Retina (tissue), 1 donor: ENCODE data around the gene CALM1.

Source experiments
- DNase-seq: peaks from one replicate; pipeline ENCODE4 v3.0.0-alpha.2; 2016

Gene CALM1

GRCh38 chr14:90396341-90397339 lies at the start of gene CALM1:
Gene CALM1, plus strand, starts transcription at chr14:90397029. Its CDS starts 202 bp downstream, at chr14:90397231.
- DNase-seq: peak; percentile 98

DNA sequence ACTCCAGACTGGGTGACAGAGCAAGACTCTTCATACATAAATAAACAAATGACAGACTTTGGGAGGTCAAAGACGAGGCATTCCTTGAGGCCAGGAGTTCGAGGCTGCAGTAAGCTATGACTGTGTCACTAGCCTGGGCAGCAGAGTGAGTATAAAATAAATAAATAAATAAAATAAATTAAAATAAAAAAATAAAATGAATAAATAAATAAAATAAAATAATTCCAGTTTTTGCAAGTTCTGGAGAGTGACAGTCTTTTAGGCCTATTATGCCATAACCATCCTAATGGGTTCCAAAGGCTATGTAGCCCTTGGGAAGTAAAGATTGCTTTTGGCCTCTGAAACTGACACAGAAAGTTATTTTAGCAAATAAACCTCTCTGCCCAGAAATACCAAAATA lies 48.6 kb upstream of the CALM1 start:
- no peak for DNase-seq

DNA sequence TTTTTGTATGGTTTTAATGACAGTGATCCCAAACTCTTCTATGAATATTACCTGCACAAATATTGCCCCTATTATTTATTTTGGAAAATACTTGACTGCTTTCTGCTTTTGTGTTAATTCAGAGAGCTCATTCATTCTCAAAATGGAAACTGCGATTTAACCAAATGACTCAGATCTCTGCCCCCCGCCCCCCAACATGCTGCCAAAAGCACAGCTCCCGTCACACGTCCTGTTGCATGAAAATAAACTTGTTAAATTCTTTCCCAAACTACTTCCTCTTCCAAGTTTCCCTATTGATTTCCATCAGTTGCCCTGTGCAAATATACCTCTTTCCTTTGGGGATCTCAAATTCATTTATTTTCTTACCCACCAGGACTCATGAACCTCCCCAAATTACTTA lies 47.1 kb upstream of the CALM1 start:
- DNase-seq: no peak

GRCh38 chr14:90354551-90355298 lies 42.1 kb upstream of the CALM1 start:
- DNase-seq: no peak

DNA sequence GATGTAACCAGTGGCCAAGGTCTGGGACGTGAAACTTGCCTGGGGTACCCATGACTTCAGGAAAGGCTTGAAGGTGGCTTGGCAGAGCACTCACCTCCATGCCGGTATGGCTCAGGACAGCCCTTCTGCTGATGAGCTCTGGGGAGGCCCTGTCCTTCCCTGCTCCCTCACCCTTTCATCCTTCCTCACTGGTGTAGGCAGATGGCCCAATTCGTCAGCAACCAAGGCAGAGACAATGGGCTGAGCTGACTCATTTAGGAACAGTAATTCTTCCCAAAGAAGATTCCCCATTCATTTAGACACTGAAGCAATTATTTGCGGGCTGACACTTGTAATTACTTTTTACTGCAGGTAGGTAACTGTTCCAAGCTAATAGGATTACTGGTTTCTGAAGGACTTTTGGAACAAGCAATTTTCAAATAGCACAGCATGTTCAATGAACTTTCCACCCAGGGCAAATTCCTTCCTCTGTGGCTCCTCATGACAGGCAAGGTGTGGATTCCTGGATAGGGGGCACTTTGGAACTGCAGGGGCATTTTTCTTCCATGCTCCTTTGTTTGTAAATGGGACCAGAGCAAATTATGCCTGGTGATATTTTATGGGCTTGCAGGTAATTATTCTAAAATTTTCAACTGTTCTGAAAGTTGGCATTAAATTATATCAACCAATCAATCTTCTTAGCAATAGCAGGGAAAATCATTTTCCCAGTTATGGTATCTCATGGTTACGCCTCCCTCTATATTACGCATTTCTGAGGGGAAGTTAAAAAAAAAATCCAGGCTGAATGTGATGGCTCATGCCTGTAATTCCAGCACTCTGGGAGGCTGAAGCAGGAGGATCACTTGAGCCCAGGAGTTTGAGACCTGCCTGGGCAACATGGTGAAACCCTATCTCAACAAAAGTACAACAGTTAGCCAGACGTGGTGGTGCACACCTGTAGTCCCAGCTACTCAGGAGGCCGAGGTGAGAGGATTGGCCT lies 41.0 kb upstream of the CALM1 start:
- DNase-seq: no peak

- DNase-seq: no peak
Measured at GRCh38 chr14:90356925-90357324, 39.9 kb upstream of the CALM1 start.

- DNase-seq: no peak
Measured at GRCh38 chr14:90358359-90358758, 38.5 kb upstream of the CALM1 start.

- no peak for DNase-seq
Measured at GRCh38 chr14:90361865-90362557, 34.8 kb upstream of the CALM1 start.

DNA sequence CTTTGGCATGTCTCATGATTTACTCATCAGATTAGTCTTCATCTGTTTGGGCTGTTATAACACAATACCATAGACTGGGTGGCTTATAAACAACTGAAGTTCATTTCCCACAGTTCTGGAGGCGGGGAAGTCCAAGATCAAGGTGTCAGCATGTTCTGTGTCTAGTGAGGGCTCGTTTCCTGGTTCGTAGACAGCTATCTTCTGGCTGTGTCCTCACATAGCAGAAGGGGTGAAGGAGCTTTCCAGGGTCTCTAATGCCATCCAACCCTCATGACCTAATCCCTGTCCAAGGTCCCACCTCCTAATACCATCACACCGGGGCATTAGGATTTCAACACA lies 34.3 kb upstream of the CALM1 start:
- DNase-seq: no peak

DNA sequence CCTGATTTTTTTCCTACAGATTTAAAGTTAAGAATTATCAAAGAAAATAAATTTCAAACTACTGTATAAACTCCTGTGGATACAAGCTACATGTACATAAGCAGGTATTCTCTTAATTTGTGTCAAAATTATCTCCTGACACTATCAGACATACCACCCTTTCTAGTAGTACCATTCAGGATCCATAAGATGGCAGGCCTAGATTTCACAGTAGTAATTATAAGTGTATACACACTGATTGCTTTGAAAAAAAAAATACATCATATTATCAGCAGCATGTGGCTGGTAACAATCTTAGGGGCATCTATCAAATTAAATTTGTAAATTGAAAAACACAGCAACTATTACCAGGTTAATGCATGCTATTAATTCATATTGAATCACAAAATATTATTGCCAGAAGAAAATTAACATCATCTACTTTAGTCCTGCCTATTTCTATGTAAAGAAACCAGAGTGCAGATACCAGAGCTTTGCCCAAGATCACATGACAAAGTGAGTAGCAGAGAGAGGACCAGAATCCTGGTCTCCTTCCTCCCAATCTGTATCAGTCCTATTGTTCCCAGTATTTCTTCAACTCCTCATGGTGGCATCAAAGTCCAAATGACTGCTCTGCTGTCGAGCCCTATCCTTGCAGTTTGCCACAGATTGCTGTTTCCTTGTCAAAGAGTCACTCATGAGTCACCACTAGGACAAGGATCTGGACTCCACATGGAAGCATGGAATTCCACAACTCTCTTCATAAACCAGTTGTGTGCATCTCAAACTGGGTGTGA lies 27.7 kb upstream of the CALM1 start:
- no peak for DNase-seq

GRCh38 chr14:90373887-90374286 lies 22.9 kb upstream of the CALM1 start:
- DNase-seq: no peak

GRCh38 chr14:90374813-90375212 lies 22.0 kb upstream of the CALM1 start:
- DNase-seq: no peak

- no peak for DNase-seq
Measured at GRCh38 chr14:90375934-90376333, 20.9 kb upstream of the CALM1 start.

- no peak for DNase-seq
Measured at GRCh38 chr14:90378249-90378648, 18.6 kb upstream of the CALM1 start.

- no peak for DNase-seq
Measured at GRCh38 chr14:90379106-90379505, 17.7 kb upstream of the CALM1 start.

DNA sequence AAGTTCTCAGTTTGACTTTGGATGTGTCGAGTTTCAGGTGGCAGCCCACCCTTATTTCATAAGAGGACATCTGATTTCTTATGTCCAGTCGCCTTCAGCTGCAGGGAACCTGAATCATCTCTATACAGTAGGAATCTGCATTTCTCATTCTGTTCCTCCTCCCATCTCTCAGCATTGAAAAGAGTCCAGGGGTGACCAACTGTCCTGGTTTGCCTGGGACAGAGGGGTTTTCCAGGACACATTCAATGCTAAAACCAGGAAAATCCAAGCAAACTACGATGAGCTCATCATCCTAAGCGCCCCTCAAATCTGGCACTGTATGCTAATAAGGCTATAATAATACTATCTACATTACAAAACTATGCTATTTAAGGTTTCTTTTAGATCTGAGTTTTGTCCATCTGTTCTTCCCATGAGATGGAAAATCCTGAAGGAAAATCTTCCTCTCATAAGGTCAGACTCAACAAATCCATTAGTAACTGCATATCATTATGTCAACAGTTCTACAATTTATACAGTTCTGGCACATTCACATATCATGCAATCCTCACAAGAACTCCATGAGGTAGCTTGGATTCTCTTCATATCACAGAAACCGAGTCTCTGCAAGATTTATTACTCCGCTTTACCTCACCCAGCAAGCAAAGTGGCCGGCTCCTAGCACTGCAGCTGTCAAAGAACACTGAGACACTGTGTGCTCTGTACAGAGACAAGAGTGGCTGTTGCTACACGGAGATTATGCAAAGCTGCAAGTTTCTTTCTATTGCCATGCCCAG lies 15.6 kb upstream of the CALM1 start:
- DNase-seq: no peak

- DNase-seq: no peak
Measured at GRCh38 chr14:90381999-90382451, 14.8 kb upstream of the CALM1 start.

GRCh38 chr14:90382491-90383125 lies 14.2 kb upstream of the CALM1 start:
- no peak for DNase-seq

DNA sequence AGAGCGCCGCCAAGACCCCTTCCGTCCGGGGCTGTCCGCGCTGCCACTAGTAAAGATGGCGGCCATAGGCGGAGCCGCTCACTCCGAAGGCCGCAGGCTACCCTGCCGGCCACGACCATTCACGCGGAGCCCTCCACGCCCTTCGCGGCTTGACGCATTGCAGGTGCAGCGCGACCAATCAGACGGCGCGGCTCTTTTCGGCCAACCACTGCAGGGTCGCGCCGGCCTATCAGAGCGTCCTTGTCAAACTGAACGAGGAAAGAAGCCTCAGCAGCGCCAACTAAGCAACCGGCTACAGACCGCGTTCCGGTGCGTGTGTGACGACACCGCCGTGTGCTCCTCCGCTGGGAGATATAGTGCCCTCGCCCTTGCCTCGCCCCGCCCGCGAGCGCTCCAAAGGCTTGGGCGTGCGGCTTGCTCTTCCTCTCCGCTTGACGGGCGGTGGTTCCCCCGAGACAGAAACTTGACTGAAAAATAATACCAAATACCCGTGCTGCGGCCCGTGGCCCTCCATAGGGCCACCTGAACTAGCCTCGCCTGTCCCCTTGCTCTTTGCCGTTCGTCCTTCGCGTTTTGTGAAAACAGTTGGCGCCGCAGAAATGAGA lies 13.6 kb upstream of the CALM1 start:
- DNase-seq: peak; percentile 99
